Measurements from ENCODE around the gene H3-3A. TPM values are rescaled to one million over a fixed set of nuclear protein-coding genes. Genes with fewer than 3 reads are reported as not detected.

The H3-3A gene
- total and polyA plus RNA-seq, 12 donors = 216 to 772 (median 421) TPM

GRCh38 chr1:226033991-226034390 is 28.5 kb upstream of the H3-3A start:
- Histone ChIP-seq H3K27me3 (no peaks in the 10 kb centered on the region), H3K36me3 (replicated peaks in 1 of 2) (no peaks in the 10 kb centered on the region), H3K4me3 (no peak overlapping the region), H3K4me1 (replicated peaks in 1 of 2) (peaks cover 4 to 13% of the 10 kb centered on the region in 2 donors), H3K9me3 (replicated peaks in 1 of 3) (no peaks in the 10 kb centered on the region), H3K27ac (peak overlapping the region in 3 of 5 donors; percentile 73 to 80 (median 79))
- intact Hi-C loops (cut with DNase I) = no loop called here
- no peak for DNase-seq
- TF ChIP-seq, protein P1, sequence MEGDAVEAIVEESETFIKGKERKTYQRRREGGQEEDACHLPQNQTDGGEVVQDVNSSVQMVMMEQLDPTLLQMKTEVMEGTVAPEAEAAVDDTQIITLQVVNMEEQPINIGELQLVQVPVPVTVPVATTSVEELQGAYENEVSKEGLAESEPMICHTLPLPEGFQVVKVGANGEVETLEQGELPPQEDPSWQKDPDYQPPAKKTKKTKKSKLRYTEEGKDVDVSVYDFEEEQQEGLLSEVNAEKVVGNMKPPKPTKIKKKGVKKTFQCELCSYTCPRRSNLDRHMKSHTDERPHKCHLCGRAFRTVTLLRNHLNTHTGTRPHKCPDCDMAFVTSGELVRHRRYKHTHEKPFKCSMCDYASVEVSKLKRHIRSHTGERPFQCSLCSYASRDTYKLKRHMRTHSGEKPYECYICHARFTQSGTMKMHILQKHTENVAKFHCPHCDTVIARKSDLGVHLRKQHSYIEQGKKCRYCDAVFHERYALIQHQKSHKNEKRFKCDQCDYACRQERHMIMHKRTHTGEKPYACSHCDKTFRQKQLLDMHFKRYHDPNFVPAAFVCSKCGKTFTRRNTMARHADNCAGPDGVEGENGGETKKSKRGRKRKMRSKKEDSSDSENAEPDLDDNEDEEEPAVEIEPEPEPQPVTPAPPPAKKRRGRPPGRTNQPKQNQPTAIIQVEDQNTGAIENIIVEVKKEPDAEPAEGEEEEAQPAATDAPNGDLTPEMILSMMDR (IDR thresholded peaks at IDR 0.05) = no peak
- TF ChIP-seq POLR2A (IDR thresholded peaks at IDR 0.05) = no peak

DNA sequence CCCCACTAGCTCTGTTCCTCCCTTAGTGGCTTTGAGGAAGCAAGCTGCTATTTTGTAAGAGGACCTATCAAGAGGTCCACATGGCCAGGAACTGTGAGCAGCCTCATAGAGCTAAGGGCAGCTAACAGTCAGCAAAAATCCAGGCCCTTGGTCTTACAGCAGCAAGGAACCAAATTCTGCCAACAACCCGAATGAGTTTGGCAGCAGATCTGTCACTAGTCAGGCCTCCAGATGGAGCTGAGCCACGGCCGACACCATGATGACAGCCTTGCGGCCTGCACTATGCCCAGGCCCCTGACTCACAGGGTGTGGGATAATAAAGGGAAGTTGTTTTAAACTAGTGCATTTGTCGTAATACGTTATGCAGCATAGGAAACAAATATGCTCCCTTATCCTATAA is 28.0 kb upstream of the H3-3A start:
- no peak for TF ChIP-seq POLR2A (IDR thresholded peaks at IDR 0.05)
- TF ChIP-seq, protein P1 (IDR thresholded peaks at IDR 0.05) = no peak
- Histone ChIP-seq H3K9me3 (replicated peaks in 1 of 3) (no peaks in the 10 kb centered on the region), H3K4me1 (replicated peaks in 1 of 2) (peaks cover 4 to 13% of the 10 kb centered on the region in 2 donors), H3K27ac (peak overlapping the region in 4 of 5 donors; percentile 53 to 80 (median 76)), H3K27me3 (no peaks in the 10 kb centered on the region), H3K4me3 (no peak overlapping the region), H3K36me3 (replicated peaks in 1 of 2) (no peaks in the 10 kb centered on the region)
- intact Hi-C loops (cut with DNase I) = no loop called here
- peak; percentile 82 to 96 (median 94) for DNase-seq
- 11 to 28% (median 20%) methylated on average over 5 to 6 of the region's 6 CpGs for WGBS, 4 donors

DNA sequence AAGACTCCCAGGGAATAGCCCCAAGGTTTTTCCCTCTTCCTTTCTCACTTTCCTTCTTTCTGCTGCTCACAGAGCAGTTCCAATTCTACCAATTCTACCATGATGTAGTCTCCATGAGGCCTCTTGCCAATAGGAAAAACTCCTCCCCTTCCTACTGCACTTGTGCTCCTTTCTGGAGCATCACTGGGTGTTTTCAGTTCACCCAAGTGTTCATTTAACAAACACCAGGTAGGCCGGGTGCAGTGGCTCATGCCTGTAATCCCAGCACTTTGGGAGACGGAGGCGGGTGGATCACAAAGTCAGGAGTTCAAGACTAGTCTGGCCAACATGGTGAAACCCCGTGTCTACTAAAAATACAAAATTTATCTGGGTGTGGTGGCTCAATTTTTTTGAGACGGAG is 26.6 kb upstream of the H3-3A start:
- H3K4me1 ChIP-seq (replicated peaks in 1 of 2) = peaks cover 4 to 13% of the 10 kb centered on the region in 2 donors
- TF ChIP-seq, protein P1 (IDR thresholded peaks at IDR 0.05) = no peak
- TF ChIP-seq POLR2A (IDR thresholded peaks at IDR 0.05) = no peak
- H3K27me3 ChIP-seq = no peaks in the 10 kb centered on the region
- no peaks in the 10 kb centered on the region for H3K36me3 ChIP-seq (replicated peaks in 1 of 2)
- intact Hi-C loops (cut with DNase I) = no loop called here
- WGBS, 4 donors = 92 to 97% (median 95%) methylated on average over 4 to 5 of the region's 5 CpGs
- no peaks in the 10 kb centered on the region for H3K9me3 ChIP-seq (replicated peaks in 1 of 3)
- H3K27ac ChIP-seq = no peak overlapping the region
- peak in 1 of 7 donors; percentile 40 for DNase-seq
- H3K4me3 ChIP-seq = no peak overlapping the region

- no peaks in the 10 kb centered on the region for H3K27me3 ChIP-seq
- no peak for TF ChIP-seq POLR2A (IDR thresholded peaks at IDR 0.05)
- TF ChIP-seq, protein P1 (IDR thresholded peaks at IDR 0.05) = no peak
- H3K4me3 ChIP-seq = no peak overlapping the region
- no peaks in the 10 kb centered on the region for H3K36me3 ChIP-seq (replicated peaks in 1 of 2)
- WGBS, 4 donors = 84 to 95% (median 93%) methylated on average over 1 of the region's 1 CpG
- intact Hi-C loops (cut with DNase I) = no loop called here
- H3K4me1 ChIP-seq (replicated peaks in 1 of 2) = peaks cover 4 to 13% of the 10 kb centered on the region in 2 donors
- DNase-seq = no peak
- H3K9me3 ChIP-seq (replicated peaks in 1 of 3) = no peaks in the 10 kb centered on the region
- H3K27ac ChIP-seq = no peak overlapping the region
Observed at GRCh38 chr1:226038661-226039060, 23.9 kb upstream of the H3-3A start.
